Femur (tissue), 1 donor: ENCODE data around the gene C1GALT1.
"Not testable (repeated sequence)": the region's sequence is repeated elsewhere in the genome, so short reads cannot be mapped to it uniquely, and the experiment has no call there.

Experiments used
- DNase-seq: peaks from one replicate; pipeline ENCODE4 v3.0.0-alpha.2; 2017

The C1GALT1 gene

GRCh38 chr7:7182156-7183060 is at the start of gene C1GALT1:
TSS of gene C1GALT1 (plus strand) at chr7:7182544. CDS start at chr7:7234320, 51,776 bp downstream.
- peak; percentile 99 for DNase-seq

GRCh38 chr7:7134046-7134445 is 48.3 kb upstream of the C1GALT1 start:
- DNase-seq, result no peak

- no peak for DNase-seq
Measured at GRCh38 chr7:7135074-7135473, 47.3 kb upstream of the C1GALT1 start.

- not testable (repeated sequence) for DNase-seq
Measured at GRCh38 chr7:7135924-7136323, 46.4 kb upstream of the C1GALT1 start.

- no peak for DNase-seq
Measured at GRCh38 chr7:7136466-7137381, 45.6 kb upstream of the C1GALT1 start.

GRCh38 chr7:7138897-7139296 is 43.4 kb upstream of the C1GALT1 start:
- DNase-seq, result no peak

GRCh38 chr7:7143404-7143803 is 38.9 kb upstream of the C1GALT1 start:
- DNase-seq, result not testable (repeated sequence)

- not testable (repeated sequence) for DNase-seq
Measured at GRCh38 chr7:7145151-7145550, 37.2 kb upstream of the C1GALT1 start.

GRCh38 chr7:7146837-7147236 is 35.5 kb upstream of the C1GALT1 start:
- DNase-seq, result no peak

- no peak for DNase-seq
Measured at GRCh38 chr7:7148798-7149481, 33.4 kb upstream of the C1GALT1 start.

GRCh38 chr7:7151285-7151684 is 31.1 kb upstream of the C1GALT1 start:
- DNase-seq, result no peak

GRCh38 chr7:7151865-7152264 is 30.5 kb upstream of the C1GALT1 start:
- no peak for DNase-seq

- no peak for DNase-seq
Measured at GRCh38 chr7:7152315-7152714, 30.0 kb upstream of the C1GALT1 start.

- not testable (repeated sequence) for DNase-seq
Measured at GRCh38 chr7:7154355-7154754, 28.0 kb upstream of the C1GALT1 start.

- no peak for DNase-seq
Measured at GRCh38 chr7:7156663-7157062, 25.7 kb upstream of the C1GALT1 start.

GRCh38 chr7:7157177-7157886 is 25.0 kb upstream of the C1GALT1 start:
- peak; percentile 70 for DNase-seq

- no peak for DNase-seq
Measured at GRCh38 chr7:7157887-7158271, 24.5 kb upstream of the C1GALT1 start.

GRCh38 chr7:7159063-7159658 is 23.2 kb upstream of the C1GALT1 start:
- no peak for DNase-seq

- DNase-seq, result no peak
Measured at GRCh38 chr7:7164591-7164990, 17.8 kb upstream of the C1GALT1 start.

- DNase-seq, result no peak
Measured at GRCh38 chr7:7165372-7165771, 17.0 kb upstream of the C1GALT1 start.

- DNase-seq, result no peak
Measured at GRCh38 chr7:7166318-7166717, 16.0 kb upstream of the C1GALT1 start.

- DNase-seq, result no peak
Measured at GRCh38 chr7:7169296-7169695, 13.0 kb upstream of the C1GALT1 start.
